ENCODE data around the gene TIE1.

Gene TIE1

DNA sequence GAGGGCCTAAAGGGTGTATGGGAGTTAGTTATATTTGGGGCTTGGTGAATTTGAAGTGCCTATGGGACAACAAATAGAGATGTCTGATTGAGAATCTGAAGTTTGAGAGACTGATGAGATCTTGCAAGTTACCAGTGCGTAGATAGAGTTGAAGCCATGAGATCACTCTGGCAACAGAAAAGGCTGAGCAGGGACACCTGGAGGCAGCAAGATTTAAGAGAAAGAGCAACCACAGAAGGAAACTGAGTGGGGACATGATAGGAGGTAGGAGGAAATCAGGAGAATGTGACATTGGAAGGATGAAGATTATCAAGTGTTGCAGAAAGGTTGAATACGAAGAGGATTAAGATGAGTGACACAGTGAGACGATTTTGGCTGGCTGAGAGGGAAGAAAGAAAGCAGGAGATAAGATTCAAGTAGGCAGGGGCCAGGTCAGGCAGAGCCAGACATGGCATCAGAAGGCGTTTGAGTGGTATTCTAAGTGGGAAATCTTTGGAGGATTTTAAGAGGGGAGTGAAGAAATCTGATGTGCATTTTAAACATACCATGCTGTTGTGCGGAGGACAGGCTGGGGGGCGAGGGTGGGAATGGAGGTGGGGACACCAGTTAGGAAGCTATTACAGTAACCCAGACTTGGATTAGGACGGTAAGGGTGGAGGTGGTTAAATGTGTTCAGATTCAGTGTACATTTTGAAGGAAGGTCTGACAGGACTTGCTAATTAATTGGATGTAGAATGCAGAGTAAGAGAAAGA lies 33.8 kb downstream of the TIE1 start:
- in situ Hi-C loops (cut with MboI; ENCODE audit: low sequenced_read_pairs): no loop called here

DNA sequence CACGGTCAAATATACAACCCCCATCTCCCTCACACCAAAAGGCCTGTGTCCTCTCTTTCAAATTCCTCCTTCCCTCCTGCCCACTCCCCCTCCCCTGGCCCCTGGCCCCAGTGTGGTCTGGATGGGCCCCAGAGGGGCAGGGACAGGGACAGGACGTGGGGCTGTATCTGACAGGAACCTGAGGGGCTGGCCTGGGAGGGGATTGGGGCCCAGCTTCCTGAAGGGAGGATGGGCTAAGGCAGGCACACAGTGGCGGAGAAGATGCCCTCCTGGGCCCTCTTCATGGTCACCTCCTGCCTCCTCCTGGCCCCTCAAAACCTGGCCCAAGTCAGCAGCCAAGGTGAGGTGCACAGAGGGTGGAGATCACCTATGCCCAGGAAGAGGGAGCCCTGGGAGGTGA lies 36.8 kb downstream of the TIE1 start, which contains the start of gene MPL:
TSS of gene MPL (plus strand) at position 231 of the 400 bp plus-strand sequence. CDS start at position 262, 31 bp downstream.
- in situ Hi-C loops (cut with MboI; ENCODE audit: low sequenced_read_pairs): no loop called here

DNA sequence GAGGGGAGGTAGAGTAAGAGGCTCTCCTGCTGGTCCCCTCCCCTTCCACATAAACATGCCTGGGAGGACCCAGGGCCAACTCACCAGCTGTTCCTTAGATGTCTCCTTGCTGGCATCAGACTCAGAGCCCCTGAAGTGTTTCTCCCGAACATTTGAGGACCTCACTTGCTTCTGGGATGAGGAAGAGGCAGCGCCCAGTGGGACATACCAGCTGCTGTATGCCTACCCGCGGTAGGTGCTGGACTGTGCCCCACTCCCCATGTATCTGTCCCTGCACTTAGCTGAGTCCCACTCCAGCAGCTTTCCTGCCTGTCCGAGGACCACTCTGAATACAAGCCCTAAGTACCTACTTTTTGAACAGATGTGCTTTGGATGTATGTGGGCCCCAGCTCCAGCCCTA lies 37.2 kb downstream of the TIE1 start:
- in situ Hi-C loops (cut with MboI; ENCODE audit: low sequenced_read_pairs): no loop called here

DNA sequence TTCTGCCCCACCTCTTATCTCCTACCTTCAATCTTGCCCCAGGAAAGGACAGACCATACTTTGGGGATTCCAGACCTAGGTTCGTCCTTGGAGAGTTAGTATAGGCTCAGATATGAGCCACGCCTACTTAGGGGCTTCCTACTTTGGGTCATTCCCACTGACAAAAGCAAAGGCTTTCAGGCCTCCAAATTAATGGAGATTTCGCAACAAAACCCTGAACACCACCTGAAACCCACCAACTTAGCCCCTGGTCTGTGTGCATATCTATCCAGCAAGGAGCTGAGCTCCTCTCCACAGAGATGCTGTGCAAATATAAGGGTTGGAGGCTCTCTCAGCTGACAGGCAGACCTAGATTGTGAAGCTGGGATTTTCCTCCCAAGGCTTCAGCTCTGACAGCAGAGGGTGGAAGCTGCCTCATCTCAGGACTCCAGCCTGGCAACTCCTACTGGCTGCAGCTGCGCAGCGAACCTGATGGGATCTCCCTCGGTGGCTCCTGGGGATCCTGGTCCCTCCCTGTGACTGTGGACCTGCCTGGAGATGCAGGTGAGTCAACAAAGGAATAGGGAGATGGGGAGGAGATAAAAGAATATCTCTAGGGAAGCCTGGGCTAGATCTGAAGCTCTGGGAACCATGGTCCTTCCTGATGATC lies 38.9 kb downstream of the TIE1 start:
- in situ Hi-C loops (cut with MboI; ENCODE audit: low sequenced_read_pairs): no loop called here

DNA sequence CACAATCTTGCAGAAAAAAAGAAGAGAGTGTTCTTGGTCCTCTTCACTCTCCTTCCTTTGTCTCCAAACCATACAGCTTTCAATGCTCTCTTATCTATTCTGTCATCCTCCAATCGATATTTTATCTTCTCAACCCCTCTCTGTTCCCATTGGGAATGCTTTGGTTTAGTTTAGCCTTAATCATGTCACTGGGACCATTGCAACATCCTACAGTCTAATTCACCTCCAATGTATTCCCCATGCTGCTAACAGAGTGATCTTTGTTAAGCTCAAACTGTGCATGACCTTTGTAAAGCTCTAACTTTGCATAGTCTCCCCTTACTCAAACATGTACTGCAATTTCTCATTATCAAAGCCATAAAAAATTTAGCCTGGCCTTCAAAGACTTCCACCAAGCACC lies 39.8 kb downstream of the TIE1 start:
- in situ Hi-C loops (cut with MboI; ENCODE audit: low sequenced_read_pairs): no loop called here

DNA sequence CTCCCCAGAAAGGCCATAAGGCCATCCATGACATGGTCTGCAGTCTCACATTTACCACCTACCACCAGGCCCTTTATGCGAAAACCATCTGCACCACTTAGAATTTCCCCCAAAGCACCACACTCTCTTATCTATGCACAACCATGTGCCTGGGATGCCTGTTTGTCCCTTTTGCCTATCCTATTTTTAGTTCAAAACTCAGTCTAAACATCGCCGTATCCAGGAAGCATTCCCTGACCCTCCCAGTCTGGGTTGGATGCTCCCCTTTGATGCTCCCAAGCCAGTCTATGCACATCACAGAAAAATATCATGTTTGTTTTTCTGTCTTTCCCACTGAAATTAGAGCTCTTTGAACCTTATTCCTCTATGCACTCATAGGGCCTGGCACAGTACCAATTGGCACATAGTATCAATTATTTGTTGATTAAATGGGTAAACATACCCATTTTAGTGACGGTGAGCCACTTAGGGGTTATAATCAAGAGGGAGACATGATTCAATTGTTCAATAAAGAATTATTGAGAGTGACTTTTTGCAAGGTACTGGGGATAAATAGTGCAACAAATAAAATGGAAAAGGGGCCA lies 43.6 kb downstream of the TIE1 start:
- in situ Hi-C loops (cut with MboI; ENCODE audit: low sequenced_read_pairs): no loop called here

DNA sequence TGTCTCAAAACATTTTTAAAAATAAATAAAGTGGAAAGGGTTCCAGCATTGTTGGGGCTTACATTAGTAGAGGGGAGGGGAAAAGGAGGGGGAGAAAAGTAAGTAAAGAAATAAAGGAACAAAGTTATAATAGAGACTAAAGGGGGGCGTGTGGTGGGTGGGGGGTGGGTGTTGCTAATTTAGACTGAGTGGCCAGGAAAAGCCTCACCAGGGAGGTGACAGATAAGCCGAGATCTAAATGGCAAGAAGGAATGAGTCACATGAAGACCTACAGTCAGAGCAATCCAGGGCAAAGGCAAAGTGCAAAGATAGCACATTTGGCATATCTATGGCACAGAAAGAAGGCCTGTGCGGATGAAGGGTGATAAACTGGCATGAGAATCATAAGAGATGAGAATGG lies 44.3 kb downstream of the TIE1 start:
- in situ Hi-C loops (cut with MboI; ENCODE audit: low sequenced_read_pairs): no loop called here

DNA sequence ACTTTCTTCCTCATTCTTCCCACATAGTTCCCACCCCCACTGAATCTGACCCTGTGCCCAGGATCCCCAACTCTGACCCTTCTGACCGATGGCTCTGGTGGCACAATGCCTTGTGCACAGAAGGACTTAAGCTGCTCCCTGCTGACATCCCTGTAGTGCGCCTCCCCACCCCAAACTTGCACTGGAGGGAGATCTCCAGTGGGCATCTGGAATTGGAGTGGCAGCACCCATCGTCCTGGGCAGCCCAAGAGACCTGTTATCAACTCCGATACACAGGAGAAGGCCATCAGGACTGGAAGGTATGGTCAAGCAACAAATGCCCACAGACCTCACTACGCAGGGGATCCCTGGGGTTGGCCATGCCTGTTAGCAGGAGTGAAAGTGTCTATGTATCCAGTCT lies 45.9 kb downstream of the TIE1 start:
- in situ Hi-C loops (cut with MboI; ENCODE audit: low sequenced_read_pairs): no loop called here

DNA sequence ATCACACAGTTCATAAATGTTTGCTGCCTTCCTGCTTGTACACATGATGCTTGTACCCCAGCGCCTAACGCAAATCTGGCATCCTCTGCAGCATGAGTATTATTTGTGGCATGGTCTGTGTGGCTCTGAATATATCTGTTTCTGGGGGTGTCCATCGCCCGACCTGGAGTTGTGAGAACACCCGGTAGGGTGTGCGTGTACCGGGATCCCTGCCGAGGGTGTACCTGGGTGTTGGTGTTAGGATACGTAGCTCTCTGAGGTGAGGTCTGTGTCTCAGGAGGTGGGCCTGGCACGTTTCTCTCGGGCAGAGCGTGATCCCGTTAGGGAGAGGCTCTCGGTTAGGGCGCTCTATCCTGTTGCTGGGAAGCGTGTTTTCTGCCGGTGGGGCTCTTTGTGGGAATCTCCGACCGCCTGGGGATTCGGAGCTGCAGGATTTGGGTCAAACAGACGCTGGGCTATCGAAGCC lies 47.6 kb downstream of the TIE1 start:
- in situ Hi-C loops (cut with MboI; ENCODE audit: low sequenced_read_pairs): no loop called here

DNA sequence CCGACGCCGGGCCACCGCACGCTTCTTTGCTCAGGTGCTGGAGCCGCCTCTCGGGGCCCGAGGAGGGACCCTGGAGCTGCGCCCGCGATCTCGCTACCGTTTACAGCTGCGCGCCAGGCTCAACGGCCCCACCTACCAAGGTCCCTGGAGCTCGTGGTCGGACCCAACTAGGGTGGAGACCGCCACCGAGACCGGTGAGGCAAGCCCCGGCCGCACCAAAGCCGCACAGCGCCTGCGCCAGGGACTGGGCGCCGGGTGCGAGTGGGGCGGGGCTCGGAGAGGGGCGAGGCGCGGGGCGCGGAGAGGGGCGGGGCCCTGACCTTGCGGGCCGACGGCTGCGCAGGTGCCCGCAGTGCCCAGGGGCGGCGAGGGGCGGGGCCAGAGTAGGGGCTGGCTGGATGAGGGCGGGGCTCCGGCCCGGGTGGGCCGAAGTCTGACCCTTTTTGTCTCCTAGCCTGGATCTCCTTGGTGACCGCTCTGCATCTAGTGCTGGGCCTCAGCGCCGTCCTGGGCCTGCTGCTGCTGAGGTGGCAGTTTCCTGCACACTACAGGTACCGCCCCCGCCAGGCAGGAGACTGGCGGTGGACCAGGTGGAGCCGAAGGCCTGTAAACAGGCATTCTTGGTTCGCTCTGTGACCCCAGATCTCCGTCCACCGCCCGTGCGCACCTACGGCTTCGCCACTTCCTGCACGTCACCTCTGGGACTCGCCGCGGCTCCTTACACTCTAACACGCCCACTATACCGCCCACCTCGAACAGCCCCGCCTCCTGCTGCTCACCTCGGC lies 48.2 kb downstream of the TIE1 start:
- in situ Hi-C loops (cut with MboI; ENCODE audit: low sequenced_read_pairs): no loop called here

DNA sequence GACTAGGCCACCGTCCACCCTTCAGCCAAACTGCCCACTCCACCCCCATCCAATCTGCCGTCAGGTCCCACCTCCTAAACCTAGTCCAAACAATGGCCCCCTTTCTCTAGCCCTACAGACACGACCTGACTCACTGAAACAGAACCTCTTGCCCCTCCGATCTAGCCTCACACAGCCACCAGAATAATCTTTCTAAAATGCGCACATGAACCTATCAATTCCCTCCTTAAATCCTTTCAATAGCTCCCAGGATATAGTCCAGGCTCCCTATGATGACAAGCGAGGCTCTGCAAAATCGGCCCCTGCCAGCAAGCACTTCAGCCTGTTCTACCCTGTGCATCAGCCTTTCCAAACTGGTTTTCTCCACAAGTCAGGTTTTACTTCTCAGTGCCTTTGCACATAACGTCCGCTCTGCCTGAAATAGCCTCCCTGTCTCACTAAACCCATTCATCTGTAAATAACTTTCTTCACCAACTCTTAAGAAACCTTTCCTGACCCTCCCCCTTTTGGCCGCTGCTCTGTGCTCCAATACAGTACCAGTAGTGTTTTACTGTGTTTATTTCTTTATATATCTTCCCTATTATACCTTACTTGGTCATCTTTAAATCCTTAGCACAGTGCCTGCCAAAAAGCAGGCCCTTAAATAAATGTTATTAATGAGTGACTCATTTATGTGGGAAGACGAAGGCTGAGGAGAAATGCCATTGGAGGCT lies 49.0 kb downstream of the TIE1 start:
- in situ Hi-C loops (cut with MboI; ENCODE audit: low sequenced_read_pairs): no loop called here

DNA sequence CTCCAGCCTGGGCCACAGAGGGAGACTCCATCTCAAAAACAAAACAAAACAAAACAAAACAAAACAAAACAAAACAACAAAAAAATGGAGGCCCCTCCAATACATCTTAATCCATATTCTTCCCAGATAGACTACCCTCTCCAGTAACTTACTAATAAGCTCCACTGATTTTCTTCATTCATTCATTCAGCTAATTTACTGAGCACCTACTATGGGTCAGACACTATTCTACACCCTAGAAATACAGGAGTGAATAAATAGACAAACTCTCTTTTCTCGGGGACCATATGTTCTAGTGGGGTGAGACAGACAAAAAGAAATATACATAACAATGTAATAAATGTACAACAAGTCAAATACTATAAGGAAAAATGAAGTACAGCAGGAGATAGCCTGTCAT lies 50.2 kb downstream of the TIE1 start:
- in situ Hi-C loops (cut with MboI; ENCODE audit: low sequenced_read_pairs): no loop called here

DNA sequence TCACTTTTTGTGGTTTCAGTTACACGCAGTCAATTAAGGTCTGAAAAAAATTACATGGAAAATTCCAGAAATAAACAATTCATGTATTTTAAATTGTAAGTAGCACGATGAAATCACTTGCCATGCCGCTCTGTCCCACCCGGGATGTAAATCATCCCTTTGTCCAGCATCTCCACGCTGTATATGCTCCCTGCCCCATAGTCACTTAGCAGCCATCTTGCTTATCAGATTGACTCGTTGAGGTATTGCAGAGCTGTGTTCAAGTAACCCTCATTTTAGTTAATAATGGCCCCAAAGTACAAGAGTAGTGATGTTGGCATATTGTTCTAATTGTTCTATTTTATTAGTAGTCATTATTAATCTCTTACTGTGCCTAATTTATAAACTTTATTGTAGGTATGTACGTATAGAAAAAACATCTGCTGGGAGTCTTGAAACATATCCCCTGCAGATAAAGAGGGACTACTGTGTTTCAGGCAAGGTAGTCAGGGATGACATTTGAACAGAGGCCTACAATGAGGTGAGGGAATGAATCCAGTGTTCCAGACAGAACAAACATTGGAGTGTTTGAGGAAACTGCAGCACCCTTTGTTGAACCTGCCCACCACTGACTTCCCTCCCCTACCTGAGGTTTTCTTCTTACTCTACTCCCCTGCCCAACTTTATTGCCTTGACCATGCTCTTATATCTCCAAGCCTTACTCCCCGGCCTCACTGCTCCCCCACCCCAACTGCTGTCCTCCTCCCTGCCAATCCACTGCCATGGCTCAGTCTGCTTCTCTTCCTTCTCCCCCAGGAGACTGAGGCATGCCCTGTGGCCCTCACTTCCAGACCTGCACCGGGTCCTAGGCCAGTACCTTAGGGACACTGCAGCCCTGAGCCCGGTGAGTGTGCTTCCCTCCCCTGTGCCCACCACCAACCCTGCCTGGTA lies 50.9 kb downstream of the TIE1 start:
- in situ Hi-C loops (cut with MboI; ENCODE audit: low sequenced_read_pairs): no loop called here

DNA sequence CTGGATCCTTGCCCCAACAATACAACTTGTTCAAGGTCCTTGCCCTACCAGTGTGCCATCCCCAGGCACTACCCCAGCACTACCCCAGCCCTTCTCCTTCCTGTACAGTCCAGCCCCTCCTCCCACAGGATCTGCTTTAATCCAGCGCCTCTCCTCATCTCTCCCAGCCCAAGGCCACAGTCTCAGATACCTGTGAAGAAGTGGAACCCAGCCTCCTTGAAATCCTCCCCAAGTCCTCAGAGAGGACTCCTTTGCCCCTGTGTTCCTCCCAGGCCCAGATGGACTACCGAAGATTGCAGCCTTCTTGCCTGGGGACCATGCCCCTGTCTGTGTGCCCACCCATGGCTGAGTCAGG lies 51.5 kb downstream of the TIE1 start:
- in situ Hi-C loops (cut with MboI; ENCODE audit: low sequenced_read_pairs): no loop called here

DNA sequence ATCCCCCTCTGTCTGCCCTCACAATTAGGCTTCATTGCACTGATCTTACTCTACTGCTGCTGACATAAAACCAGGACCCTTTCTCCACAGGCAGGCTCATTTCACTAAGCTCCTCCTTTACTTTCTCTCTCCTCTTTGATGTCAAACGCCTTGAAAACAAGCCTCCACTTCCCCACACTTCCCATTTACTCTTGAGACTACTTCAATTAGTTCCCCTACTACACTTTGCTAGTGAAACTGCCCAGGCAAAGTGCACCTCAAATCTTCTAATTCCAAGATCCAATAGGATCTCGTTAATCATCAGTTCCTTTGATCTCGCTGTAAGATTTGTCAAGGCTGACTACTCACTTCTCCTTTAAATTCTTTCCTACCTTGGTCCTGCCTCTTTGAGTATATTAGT lies 52.1 kb downstream of the TIE1 start:
- in situ Hi-C loops (cut with MboI; ENCODE audit: low sequenced_read_pairs): no loop called here

DNA sequence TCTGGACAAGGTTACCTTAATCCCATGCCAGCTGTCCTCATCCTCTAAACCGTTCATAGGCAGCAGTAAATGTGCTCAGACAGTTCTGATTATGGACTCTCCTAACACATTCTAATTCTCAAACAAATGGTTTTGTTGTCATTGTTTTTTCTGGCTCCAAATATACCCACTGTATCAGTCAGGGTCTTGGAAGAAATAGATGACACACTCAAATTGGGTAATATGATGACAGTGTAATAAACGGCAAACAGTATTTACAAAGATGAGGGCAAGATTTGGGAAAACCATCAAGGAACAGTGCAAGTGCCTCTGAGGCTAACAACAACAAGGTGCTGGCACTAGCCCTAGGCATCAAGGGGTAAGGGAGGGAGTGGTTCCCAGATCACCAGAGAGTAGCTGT lies 53.7 kb downstream of the TIE1 start:
- in situ Hi-C loops (cut with MboI; ENCODE audit: low sequenced_read_pairs): no loop called here

DNA sequence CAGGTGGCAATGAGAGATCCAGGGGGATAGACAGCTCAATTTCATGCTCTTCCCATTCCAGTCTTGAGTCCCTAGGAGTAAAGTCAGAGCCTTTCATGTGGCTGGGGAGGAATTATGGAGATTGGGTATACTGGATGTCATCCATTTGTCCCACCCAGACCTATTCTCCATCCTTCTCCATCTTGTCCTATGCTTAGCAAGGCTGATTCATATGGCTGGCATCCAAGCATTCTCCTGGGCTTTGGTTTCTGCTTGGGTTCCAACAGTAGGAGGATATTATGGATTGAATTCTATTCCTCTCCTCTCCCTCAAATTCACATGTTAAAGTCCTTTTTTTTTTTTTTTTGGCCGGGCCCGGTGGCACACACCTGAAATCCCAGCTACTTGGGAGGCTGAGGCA lies 54.2 kb downstream of the TIE1 start:
- in situ Hi-C loops (cut with MboI; ENCODE audit: low sequenced_read_pairs): no loop called here

DNA sequence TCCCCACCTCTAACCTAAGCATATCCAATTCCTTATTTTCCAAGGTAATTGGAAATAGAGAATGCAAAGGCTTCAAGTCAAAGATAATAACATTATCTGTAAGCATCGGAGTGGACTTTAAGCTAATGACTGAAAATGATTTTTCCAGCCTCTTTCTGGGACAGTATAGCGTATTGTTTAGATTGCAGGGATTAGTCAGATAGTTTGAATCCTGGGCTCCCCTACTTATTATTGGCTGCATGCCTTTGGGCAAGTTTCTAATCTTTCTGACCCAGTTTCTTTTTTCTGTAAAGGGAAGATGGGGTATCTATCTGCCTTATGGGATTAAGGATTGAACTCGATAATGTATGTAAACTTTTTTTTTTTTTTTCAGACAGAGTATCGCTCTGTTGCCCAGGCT lies 56.5 kb downstream of the TIE1 start:
- in situ Hi-C loops (cut with MboI; ENCODE audit: low sequenced_read_pairs): no loop called here

DNA sequence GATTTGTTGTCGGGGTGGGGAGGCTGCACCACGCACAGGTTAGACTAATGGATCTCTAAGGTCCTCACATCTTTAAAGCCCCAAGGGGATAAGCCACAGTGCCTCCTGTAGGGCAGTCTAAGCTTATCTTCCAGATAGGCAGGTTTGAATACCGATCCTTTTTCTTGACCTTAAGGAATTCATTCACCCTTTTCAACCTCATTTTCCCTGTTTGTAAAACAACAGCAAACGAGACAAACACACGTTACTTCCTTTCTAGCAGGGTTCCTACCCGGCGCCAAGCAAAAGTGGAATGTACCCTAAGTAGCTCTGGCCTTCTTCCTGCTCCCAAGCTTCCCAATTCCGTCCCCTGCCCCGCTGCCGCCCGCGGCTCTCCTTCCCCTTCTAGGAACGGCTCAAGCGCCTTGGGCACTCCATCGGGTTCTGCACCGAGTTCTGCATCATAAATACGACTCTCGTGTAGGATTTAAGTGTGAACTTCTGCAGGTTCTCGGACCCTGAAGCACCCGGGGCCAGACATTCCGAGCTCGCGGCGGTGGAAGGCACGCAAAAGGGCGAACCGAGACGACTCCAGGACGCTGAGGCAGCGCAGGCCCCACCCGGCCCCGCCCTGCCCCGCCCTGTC lies 57.5 kb downstream of the TIE1 start:
- in situ Hi-C loops (cut with MboI; ENCODE audit: low sequenced_read_pairs): no loop called here

Data from HL-60/S4 treated with phorbol 12-myristate 13-acetate at 8.2 ng/mL for 4 days and 3 days (cell line).